A204.1 (cell line): ENCODE measurements around the gene C5orf15.

Source experiments
- FAIRE-seq: peaks from 2 replicates; lab custom pipeline; 2012; peaks lifted over from hg19 to GRCh38; lab: Jason Lieb, UNC

Gene C5orf15

GRCh38 chr5:133921069-133921468 lies 47.4 kb downstream of the C5orf15 start:
- FAIRE-seq, result no peak

GRCh38 chr5:133919148-133920136 lies 49.0 kb downstream of the C5orf15 start:
- no peak for FAIRE-seq

GRCh38 chr5:133918731-133919130 lies 49.7 kb downstream of the C5orf15 start:
- no peak for FAIRE-seq

- FAIRE-seq, result no peak
Observed at GRCh38 chr5:133918316-133918715, 50.1 kb downstream of the C5orf15 start.

DNA sequence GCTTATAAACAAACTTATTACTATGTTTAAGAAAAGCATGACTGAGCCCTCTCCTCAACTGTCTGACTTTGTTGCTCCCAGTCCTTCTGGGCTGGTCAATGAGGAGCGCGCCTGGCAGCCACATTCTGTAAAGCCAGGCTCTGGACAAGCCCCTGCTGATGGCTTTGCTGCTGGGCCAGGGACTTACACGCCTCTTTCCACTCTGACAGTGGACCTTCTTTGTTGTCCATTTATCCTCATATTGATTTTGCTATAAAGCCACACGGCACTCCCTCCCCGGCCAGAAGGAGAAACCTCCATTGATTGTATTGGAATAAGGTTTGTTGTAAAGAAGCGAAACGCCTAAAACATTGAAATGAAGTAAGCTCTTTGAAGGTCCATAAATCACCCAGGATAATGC lies 50.6 kb downstream of the C5orf15 start:
- FAIRE-seq, result no peak

DNA sequence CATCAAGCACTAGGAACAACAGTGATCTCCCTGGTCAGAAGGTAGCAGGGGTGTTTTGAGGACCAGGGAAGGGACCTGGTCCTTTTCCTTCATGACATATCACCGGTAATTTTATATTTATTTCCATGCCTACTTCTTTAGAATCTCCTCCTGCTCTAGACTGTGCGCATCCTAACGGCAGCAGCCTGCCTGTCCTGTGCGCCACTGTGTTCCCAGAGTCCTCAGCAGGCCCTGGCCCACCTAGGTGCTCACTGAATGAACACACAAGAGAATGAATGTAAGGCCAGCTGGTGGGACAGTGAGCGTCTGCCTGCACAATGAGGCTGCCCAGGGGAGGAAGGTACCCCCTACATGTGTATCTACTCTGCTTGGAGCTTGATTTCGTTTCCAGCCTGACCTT lies 51.5 kb downstream of the C5orf15 start:
- no peak for FAIRE-seq

DNA sequence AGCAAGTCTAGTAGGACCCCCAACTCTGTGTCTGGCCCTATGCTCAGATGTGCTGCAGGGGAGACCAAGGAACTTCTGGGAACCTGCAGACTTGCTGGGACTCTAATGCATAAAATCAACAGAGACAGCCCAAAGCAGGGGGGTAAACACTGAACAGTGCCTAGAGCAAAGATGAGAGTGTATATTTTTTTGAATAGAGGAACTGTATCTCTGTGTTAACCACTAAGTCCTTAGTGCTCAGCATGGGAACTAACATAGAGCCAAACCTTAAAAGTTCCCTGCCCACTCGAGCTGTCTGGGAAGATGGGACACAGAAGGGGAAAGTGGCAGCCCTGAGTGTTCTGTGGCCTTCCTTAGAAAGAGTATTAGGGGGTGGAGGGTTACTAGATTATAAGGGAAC lies 51.9 kb downstream of the C5orf15 start:
- FAIRE-seq, result no peak

- no peak for FAIRE-seq
Observed at GRCh38 chr5:133914434-133914833, 54.0 kb downstream of the C5orf15 start.

- FAIRE-seq, result no peak
Observed at GRCh38 chr5:133913413-133914155, 54.8 kb downstream of the C5orf15 start.

GRCh38 chr5:133912951-133913350 lies 55.5 kb downstream of the C5orf15 start:
- no peak for FAIRE-seq

DNA sequence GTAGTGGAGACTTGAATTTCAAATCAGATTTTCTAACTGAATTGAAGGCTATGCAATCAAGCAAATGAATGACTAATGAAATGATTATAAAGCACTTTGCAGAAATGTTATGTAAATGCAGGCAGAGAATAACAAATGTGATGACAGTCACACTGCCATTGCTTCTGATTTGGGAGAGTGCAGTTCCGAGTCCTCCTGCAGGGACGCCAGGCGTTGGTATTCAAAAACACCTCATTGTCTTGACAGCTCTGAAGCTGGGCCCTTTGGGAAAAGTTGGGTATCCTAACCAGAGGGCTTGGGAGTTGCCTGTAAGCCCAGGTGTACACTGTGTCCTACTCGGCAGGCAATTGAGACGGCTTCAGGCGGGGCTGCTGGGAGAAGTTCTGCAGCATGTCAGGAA lies 57.9 kb downstream of the C5orf15 start:
- no peak for FAIRE-seq

DNA sequence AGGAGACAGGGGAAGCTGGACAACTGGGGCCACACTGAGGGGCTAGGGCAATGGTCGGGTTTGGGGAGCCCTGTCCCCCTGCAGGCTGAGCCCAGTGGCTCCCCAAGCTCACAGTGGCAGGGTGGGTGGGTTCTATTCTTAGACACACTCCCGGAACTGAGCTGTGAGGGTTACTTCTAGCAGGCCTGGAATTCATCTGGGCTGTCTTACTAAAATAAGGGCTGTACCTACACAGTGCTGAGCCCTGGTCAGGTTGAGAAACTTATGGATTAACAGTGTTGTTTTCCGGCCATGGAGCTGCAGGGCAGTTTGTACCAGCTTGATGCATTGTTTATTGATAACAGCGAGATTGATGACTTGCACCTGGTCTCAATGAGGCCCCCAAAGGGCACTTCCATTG lies 58.8 kb downstream of the C5orf15 start:
- no peak for FAIRE-seq

DNA sequence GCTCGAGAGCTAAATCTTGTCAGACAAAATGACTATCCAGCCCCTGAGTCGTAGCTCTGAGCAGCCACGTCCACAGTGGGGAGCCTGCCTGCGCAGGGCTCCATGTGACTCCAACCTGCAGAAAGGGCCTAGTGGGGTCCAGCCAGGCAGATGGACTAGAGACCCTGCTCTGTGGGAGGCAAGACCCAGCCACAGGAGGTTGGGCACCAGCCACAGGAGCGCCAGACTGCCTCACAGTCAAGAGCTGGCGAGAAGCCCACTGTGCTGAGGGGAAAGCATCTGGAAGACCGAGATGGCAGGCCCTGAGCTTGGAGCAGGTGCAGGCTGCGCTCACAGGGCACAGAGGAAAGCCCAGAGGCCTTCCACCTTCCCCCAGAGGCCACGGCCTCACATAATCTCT lies 61.4 kb downstream of the C5orf15 start:
- FAIRE-seq, result no peak

GRCh38 chr5:133906303-133906702 lies 62.1 kb downstream of the C5orf15 start:
- FAIRE-seq, result no peak
